Purkinje cell (primary cell): ENCODE measurements around the gene RAB12. TPM values are rescaled to one million over a fixed set of nuclear protein-coding genes. Genes with fewer than 3 reads are reported as not detected.

ENCODE experiments used
- polyA plus RNA-seq: library from polyadenylated mRNA; unstranded; fragments of >200 nt; fragmentation: Nextera tagmentation; gene quantifications from 2 replicates; pipeline ENCODE4 v1.2.1, GENCODE V29; 2014

The RAB12 gene
- polyA plus RNA-seq: 36.4 and 42.8 TPM in 2 replicates

GRCh38 chr18:8608795-8609658 lies at the start of gene RAB12:
Gene RAB12 (plus strand): TSS chr18:8609437. CDS start chr18:8609440, 3 bp downstream.

Other genes with a start within 250 kb of the RAB12 start
- 50.8 and 53.0 TPM in 2 replicates for gene MTCL1, start 96.1 kb downstream of the RAB12 start, polyA plus RNA-seq